ENCODE measurements around the gene TUB.

DNA sequence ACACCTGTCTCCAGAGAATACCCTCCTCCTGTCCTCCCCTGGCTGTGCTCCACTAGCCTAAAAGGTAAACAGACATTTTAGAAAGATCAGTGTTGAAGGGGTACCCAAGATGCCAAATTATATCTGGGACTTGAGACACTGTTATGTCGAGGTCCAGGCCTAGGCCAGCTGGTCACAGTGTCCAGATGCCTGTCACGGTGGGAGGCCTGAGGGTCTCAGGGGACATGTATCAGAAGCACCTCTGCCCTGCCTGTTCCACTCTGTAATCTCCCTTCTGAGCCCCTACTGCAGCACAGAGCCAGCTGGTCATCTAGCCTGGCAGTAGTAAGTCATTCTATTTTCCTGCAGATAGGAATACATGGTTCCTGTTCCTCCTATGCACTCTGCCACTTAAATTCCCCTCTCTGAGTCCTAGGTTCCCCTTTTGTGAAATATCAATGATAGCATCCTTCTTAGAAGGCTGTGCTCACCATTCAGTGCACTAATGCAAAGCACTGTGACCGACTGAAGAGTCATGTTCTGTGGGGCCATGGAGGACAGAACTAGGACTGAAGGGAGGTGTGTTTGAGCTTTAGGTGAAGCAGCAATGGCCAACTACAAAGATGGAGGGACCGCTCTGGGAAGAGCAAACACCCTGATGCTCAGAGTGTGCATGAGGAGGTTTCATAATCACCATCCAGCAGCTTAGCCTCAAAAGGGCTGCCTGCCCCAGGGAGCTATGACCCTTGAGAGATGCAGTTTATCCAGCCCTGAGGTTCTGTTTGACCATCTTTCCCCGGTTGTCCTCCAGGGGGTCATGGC, 44.8 kb upstream of the TUB start:
- TF ChIP-seq, protein P1, sequence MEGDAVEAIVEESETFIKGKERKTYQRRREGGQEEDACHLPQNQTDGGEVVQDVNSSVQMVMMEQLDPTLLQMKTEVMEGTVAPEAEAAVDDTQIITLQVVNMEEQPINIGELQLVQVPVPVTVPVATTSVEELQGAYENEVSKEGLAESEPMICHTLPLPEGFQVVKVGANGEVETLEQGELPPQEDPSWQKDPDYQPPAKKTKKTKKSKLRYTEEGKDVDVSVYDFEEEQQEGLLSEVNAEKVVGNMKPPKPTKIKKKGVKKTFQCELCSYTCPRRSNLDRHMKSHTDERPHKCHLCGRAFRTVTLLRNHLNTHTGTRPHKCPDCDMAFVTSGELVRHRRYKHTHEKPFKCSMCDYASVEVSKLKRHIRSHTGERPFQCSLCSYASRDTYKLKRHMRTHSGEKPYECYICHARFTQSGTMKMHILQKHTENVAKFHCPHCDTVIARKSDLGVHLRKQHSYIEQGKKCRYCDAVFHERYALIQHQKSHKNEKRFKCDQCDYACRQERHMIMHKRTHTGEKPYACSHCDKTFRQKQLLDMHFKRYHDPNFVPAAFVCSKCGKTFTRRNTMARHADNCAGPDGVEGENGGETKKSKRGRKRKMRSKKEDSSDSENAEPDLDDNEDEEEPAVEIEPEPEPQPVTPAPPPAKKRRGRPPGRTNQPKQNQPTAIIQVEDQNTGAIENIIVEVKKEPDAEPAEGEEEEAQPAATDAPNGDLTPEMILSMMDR (conservative IDR thresholded peaks at IDR 0.05), result no peak
- TF ChIP-seq EZH2 (IDR thresholded peaks at IDR 0.05; ENCODE audit: low read depth), result no peak
